HG03025 (cell line): Measurements from ENCODE around the gene COL27A1.

Experiments used
- ATAC-seq: cut with Tn5 transposase; IDR thresholded peaks from one replicate; pipeline ENCODE4 v1.9.1; 2021; ENCODE audit warnings: mild to moderate bottlenecking, moderate library complexity; ENCODE audit not compliant: unreplicated experiment, low FRiP score

Gene COL27A1

GRCh38 chr9:114261987-114262386, 106.7 kb downstream of the COL27A1 start:
- ATAC-seq = no peak

GRCh38 chr9:114263853-114264510, 108.6 kb downstream of the COL27A1 start:
- no peak for ATAC-seq

DNA sequence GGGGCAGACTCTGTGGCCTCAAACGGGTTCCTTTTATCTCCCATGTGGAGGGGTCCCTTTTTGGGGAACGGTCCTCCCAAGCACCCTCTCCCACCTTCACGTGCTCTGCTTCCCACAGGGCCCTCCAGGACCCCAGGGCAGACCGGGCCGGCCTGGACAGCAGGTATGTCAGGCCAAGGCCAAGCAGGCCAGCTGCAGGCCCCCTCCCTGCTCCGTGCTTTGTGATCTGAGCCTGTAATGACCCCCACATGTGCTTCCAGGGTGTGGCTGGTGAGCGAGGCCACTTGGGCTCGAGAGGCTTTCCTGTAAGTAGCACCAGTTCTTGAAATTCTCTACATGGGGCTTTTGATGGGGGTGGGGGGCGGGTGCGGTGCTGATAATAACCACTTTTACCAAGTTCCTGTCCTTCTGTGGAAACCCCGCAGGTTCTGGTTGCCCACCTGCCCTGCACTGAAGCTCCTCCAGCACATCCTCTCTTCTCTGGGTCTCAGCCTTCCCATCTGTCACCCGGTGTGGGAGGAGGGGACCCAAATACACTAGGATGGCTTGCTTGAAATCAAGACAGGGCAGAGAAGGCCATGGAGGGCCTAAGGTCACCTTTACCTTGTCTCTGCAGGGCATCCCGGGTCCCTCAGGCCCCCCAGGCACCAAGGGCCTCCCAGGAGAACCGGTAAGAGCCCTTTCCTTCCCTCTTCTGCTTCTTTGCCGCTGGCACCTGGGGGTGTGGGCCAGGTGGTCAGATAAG, 109.6 kb downstream of the COL27A1 start:
- no peak for ATAC-seq

DNA sequence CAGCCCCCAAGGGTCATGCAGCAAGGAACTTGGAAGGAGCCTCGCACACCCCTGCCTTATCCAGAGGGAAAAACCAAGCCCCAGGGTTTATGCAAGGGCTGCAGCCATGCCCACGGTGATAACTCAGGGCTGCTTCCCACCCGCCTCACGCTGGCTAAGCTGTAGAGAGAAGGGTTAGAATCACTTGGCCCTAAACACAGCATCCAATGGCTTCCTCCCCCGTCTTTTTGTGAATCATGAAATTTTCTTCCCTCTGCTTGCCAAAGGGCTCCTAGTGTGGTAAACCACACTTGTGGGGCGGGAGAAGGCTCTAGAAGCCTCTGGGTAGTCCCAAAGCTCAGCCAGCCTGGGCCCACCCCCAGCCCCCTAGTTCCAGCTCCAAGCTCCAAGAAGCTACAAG, 111.6 kb downstream of the COL27A1 start:
- no peak for ATAC-seq

GRCh38 chr9:114269023-114269422, 113.7 kb downstream of the COL27A1 start:
- ATAC-seq = no peak

DNA sequence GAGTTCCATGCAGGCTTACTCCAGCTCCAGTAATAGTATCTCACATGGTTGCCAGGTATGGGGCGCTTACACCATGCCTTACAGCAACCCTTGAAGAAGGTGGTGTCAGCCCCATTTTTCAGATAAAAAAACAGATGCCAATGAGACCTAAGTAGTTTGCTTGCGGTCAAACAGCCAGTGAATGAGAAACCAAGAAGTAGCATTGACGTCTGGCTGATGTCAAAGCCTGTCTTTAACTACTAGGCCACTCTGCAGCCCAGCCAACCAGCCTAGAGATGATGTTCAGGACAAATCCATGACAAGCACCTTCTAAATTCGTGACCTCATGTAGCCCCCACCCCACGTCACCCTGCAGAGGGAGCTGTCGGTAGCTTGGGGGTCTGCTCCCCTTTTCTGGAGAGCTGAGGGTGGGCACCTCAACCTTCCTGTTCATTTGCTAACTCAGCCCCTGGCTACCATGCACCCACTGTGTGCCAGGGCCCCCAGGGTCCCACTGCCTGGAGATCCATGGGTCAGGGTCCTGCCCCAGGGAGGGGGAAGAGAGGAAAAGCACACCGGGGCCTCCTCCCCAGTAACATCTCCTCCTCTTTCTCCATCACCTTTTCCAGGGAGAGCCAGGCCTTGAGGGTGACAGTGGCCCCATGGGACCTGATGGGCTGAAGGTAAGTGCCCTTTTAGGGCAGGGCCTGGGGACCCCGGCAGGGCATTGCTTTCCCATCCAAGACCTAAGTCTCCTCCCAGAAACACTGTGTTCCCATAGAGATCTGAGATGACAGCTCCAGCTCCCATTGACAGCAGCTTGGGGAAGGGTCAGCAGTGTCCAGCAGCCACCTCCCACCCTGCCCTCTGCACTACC, 115.0 kb downstream of the COL27A1 start:
- ATAC-seq = no peak

- ATAC-seq = no peak
These were observed 116.5 kb downstream of the COL27A1 start for GRCh38 chr9:114271556-114272510.

DNA sequence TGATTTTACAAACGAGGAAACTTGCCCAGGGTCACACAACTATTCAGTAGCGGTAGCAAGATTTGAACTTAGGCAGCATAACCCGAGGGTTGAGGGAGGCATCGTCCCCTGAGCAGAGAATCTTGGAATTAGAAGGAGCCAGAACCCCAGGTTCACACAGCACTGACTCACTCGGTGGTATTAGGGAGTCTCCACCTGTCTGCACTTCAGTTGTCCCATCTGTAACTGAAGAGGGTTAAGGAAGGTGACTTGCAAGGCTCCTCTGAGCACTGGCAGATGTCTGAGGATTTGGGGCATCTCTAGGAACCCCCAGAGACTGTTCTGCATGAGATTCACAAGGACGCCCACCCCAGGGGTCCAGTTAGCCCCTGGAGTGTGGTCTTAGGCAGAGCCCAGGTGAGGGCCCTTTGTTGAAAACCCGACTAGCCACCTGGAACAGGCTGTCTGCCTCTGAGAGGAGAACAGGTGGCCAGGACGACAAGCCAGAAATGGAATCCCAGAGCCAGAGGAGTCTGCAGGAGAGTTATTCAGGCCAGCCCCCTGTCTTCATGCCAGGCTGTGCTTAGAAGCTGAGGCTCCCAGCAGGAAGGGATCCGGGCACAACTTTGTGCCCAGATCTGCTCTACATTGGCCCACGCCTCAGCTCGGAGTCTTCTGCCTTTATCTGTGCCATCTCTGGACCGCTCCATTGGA, 117.5 kb downstream of the COL27A1 start:
- no peak for ATAC-seq

- ATAC-seq = no peak
These were observed 118.1 kb downstream of the COL27A1 start for GRCh38 chr9:114273461-114273881.

DNA sequence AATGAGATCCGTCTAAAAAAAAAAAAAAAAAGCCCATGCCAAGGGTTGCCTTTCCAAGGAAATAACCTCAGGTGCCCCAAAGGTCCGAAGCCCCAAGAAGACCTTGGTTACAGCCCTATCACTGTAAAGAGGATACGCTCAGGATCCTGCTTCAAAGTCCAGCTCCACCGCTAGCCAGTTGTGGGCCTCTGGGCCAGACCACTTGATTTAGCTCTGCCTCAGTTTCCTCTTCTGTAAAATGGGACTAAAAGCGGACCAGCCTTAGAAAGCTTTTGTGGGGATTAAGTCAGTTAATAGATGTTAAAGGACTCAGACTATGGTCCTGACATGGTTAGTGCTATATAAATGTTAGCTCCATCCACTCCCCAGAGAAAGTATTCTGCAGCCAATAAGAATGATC, 118.9 kb downstream of the COL27A1 start:
- no peak for ATAC-seq

- ATAC-seq = no peak
These were observed 120.1 kb downstream of the COL27A1 start for GRCh38 chr9:114275246-114276004.

- no peak for ATAC-seq
These were observed 121.8 kb downstream of the COL27A1 start for GRCh38 chr9:114276908-114277821.

- no peak for ATAC-seq
These were observed 123.0 kb downstream of the COL27A1 start for GRCh38 chr9:114278356-114278755.

GRCh38 chr9:114278881-114279570, 123.7 kb downstream of the COL27A1 start:
- no peak for ATAC-seq

- ATAC-seq = no peak
These were observed 124.4 kb downstream of the COL27A1 start for GRCh38 chr9:114279693-114280092.

GRCh38 chr9:114280636-114281472, 125.5 kb downstream of the COL27A1 start:
- no peak for ATAC-seq
